ENCODE results near the gene CFAP97D1.

- TF ChIP-seq POLR2A (IDR thresholded peaks at IDR 0.05) = no peak
- TF ChIP-seq, protein P1, sequence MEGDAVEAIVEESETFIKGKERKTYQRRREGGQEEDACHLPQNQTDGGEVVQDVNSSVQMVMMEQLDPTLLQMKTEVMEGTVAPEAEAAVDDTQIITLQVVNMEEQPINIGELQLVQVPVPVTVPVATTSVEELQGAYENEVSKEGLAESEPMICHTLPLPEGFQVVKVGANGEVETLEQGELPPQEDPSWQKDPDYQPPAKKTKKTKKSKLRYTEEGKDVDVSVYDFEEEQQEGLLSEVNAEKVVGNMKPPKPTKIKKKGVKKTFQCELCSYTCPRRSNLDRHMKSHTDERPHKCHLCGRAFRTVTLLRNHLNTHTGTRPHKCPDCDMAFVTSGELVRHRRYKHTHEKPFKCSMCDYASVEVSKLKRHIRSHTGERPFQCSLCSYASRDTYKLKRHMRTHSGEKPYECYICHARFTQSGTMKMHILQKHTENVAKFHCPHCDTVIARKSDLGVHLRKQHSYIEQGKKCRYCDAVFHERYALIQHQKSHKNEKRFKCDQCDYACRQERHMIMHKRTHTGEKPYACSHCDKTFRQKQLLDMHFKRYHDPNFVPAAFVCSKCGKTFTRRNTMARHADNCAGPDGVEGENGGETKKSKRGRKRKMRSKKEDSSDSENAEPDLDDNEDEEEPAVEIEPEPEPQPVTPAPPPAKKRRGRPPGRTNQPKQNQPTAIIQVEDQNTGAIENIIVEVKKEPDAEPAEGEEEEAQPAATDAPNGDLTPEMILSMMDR (IDR thresholded peaks at IDR 0.05) = no peak
Observed at GRCh38 chr17:43756201-43756600, 24.0 kb upstream of the CFAP97D1 start.
